ENCODE data around the gene GLS2. TPM values are rescaled to one million over a fixed set of nuclear protein-coding genes. Genes with fewer than 3 reads are reported as not detected.

The GLS2 gene
- total and polyA plus RNA-seq, 2 donors (not counting 1 experiment from before 2014, with no cell fraction given), result 0.03 to 0.17 TPM

GRCh38 chr12:56461235-56462159 is 26.5 kb downstream of the GLS2 start:
- no peak overlapping the region for H3K4me2 ChIP-seq (ENCODE audit: extremely low read depth, insufficient read depth, low read length)
- DNase-seq (ENCODE audit: low read depth in 2 of 2), result peak; percentile 8 to 19
- H3K27me3 ChIP-seq (ENCODE audit: control insufficient read depth, insufficient read depth, low read length), result no peaks in the 10 kb centered on the region
- H3K79me2 ChIP-seq (ENCODE audit: control insufficient read depth, insufficient read depth, low read length), result no peaks in the 10 kb centered on the region
- H3K9ac ChIP-seq (ENCODE audit: insufficient read depth, low read length), result no peak overlapping the region
- no peak for TF ChIP-seq EZH2 (IDR thresholded peaks at IDR 0.05; ENCODE audit: low read length, missing control alignments)
- TF ChIP-seq CTCF (conservative IDR thresholded peaks at IDR 0.05 in 1 of 2, IDR thresholded peaks at IDR 0.05 in 1 of 2; ENCODE audit: low read depth in 1 of 2, low read length in 2 of 2), result no peak
- H3K27ac ChIP-seq (ENCODE audit: insufficient read depth, low read length), result no peak overlapping the region
- H4K20me1 ChIP-seq (ENCODE audit: control insufficient read depth, extremely low read depth, insufficient read depth, low read length), result no peaks in the 10 kb centered on the region
- H3K9me3 ChIP-seq (ENCODE audit: control insufficient read depth, insufficient read depth, low read depth, low read length), result no peaks in the 10 kb centered on the region
- H3K4me1 ChIP-seq (ENCODE audit: control insufficient read depth, extremely low read depth, insufficient read depth, low read length), result no peaks in the 10 kb centered on the region
- H3K4me3 ChIP-seq (replicated peaks in 1 of 4; ENCODE audit: control extremely low read depth in 1 of 4, insufficient read depth in 1 of 4, low read depth in 3 of 4, low read length in 4 of 4), result no peak overlapping the region
- no peak overlapping the region for H2AFZ ChIP-seq (ENCODE audit: low read length)
- no peaks in the 10 kb centered on the region for H3K36me3 ChIP-seq (ENCODE audit: control insufficient read depth, insufficient read depth, low read length)

- H3K36me3 ChIP-seq (ENCODE audit: control insufficient read depth, insufficient read depth, low read length), result no peaks in the 10 kb centered on the region
- no peak overlapping the region for H3K4me3 ChIP-seq (replicated peaks in 1 of 4; ENCODE audit: control extremely low read depth in 1 of 4, insufficient read depth in 1 of 4, low read depth in 3 of 4, low read length in 4 of 4)
- peaks cover 20% of the 10 kb centered on the region for H3K27me3 ChIP-seq (ENCODE audit: control insufficient read depth, insufficient read depth, low read length)
- no peaks in the 10 kb centered on the region for H3K4me1 ChIP-seq (ENCODE audit: control insufficient read depth, extremely low read depth, insufficient read depth, low read length)
- no peak overlapping the region for H3K4me2 ChIP-seq (ENCODE audit: extremely low read depth, insufficient read depth, low read length)
- no peak overlapping the region for H3K9ac ChIP-seq (ENCODE audit: insufficient read depth, low read length)
- no peak overlapping the region for H2AFZ ChIP-seq (ENCODE audit: low read length)
- no peaks in the 10 kb centered on the region for H4K20me1 ChIP-seq (ENCODE audit: control insufficient read depth, extremely low read depth, insufficient read depth, low read length)
- DNase-seq (ENCODE audit: low read depth in 2 of 2), result no peak
- no peaks in the 10 kb centered on the region for H3K79me2 ChIP-seq (ENCODE audit: control insufficient read depth, insufficient read depth, low read length)
- H3K9me3 ChIP-seq (ENCODE audit: control insufficient read depth, insufficient read depth, low read depth, low read length), result no peaks in the 10 kb centered on the region
- TF ChIP-seq CTCF (conservative IDR thresholded peaks at IDR 0.05 in 1 of 2, IDR thresholded peaks at IDR 0.05 in 1 of 2; ENCODE audit: low read depth in 1 of 2, low read length in 2 of 2) (no peak), EZH2 (IDR thresholded peaks at IDR 0.05; ENCODE audit: low read length, missing control alignments) (no peak)
- no peak overlapping the region for H3K27ac ChIP-seq (ENCODE audit: insufficient read depth, low read length)
These were observed 30.1 kb downstream of the GLS2 start for GRCh38 chr12:56457817-56458216.

- no peaks in the 10 kb centered on the region for H3K4me1 ChIP-seq (ENCODE audit: control insufficient read depth, extremely low read depth, insufficient read depth, low read length)
- H3K9me3 ChIP-seq (ENCODE audit: control insufficient read depth, insufficient read depth, low read depth, low read length), result no peaks in the 10 kb centered on the region
- no peaks in the 10 kb centered on the region for H3K79me2 ChIP-seq (ENCODE audit: control insufficient read depth, insufficient read depth, low read length)
- peaks cover 20% of the 10 kb centered on the region for H3K27me3 ChIP-seq (ENCODE audit: control insufficient read depth, insufficient read depth, low read length)
- H3K4me3 ChIP-seq (replicated peaks in 1 of 4; ENCODE audit: control extremely low read depth in 1 of 4, insufficient read depth in 1 of 4, low read depth in 3 of 4, low read length in 4 of 4), result no peak within 1 kb of the TSS
- H3K9ac ChIP-seq (ENCODE audit: insufficient read depth, low read length), result no peak within 1 kb of the TSS
- H3K36me3 ChIP-seq (ENCODE audit: control insufficient read depth, insufficient read depth, low read length), result no peaks in the 10 kb centered on the region
- H2AFZ ChIP-seq (ENCODE audit: low read length), result no peak within 1 kb of the TSS
- no peak within 1 kb of the TSS for H3K27ac ChIP-seq (ENCODE audit: insufficient read depth, low read length)
- no peak for DNase-seq (ENCODE audit: low read depth in 2 of 2)
- no peak for TF ChIP-seq EZH2 (IDR thresholded peaks at IDR 0.05; ENCODE audit: low read length, missing control alignments)
- TF ChIP-seq CTCF (conservative IDR thresholded peaks at IDR 0.05 in 1 of 2, IDR thresholded peaks at IDR 0.05 in 1 of 2; ENCODE audit: low read depth in 1 of 2, low read length in 2 of 2), result no peak
- H3K4me2 ChIP-seq (ENCODE audit: extremely low read depth, insufficient read depth, low read length), result no peak within 1 kb of the TSS
- no peaks in the 10 kb centered on the region for H4K20me1 ChIP-seq (ENCODE audit: control insufficient read depth, extremely low read depth, insufficient read depth, low read length)
These were observed 33.4 kb downstream of the GLS2 start, which contains the start of gene MIP for GRCh38 chr12:56454557-56454956. TSS of gene MIP (minus strand) at chr12:56454657. CDS start at chr12:56454613, 44 bp downstream.
